GM21786 (cell line): Measurements from ENCODE around the gene GALNS.
"Not testable (repeated sequence)": the region's sequence is repeated elsewhere in the genome, so short reads cannot be mapped to it uniquely, and the experiment has no call there.

ENCODE experiments used
- ATAC-seq: cut with Tn5 transposase; IDR thresholded peaks from one replicate; pipeline ENCODE4 v1.9.1; 2021; ENCODE audit not compliant: unreplicated experiment

Gene GALNS

DNA sequence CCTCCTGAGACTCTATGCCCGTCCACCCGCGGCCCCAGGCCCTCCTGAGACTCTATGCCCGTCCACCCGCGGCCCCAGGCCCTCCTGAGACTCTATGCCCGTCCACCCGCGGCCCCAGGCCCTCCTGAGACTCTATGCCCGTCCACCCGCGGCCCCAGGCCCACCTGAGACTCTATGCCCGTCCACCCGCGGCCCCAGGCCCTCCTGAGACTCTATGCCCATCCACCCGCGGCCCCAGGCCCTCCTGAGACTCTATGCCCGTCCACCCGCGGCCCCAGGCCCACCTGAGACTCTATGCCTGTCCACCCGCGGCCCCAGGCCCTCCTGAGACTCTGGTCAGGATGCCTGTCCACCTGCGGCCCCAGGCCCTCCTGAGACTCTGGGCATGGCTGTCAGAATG lies 85.0 kb downstream of the GALNS start:
- not testable (repeated sequence) for ATAC-seq

DNA sequence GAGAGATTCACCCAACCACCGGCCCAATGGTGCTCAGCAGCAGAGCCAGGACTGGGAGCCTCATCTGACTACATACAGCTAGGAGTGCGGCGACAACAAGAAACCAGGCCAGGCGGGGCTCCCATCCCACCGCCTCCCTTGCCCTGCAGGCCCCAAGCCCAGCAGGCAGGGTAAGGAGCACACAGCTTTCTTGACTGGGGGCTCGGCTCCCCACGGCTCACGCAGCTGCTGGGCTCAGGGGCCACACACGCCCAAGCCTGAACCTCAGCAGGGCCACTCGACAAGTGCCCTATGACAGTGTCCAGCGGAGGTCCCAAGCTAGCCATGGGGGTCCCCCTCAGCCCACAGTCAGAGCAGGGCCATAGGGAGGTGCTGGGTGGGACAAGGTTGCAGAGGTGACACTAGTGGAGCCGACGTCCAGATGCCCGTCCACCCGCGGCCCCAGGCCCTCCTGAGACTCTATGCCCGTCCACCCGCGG lies 85.4 kb downstream of the GALNS start:
- ATAC-seq: no peak

DNA sequence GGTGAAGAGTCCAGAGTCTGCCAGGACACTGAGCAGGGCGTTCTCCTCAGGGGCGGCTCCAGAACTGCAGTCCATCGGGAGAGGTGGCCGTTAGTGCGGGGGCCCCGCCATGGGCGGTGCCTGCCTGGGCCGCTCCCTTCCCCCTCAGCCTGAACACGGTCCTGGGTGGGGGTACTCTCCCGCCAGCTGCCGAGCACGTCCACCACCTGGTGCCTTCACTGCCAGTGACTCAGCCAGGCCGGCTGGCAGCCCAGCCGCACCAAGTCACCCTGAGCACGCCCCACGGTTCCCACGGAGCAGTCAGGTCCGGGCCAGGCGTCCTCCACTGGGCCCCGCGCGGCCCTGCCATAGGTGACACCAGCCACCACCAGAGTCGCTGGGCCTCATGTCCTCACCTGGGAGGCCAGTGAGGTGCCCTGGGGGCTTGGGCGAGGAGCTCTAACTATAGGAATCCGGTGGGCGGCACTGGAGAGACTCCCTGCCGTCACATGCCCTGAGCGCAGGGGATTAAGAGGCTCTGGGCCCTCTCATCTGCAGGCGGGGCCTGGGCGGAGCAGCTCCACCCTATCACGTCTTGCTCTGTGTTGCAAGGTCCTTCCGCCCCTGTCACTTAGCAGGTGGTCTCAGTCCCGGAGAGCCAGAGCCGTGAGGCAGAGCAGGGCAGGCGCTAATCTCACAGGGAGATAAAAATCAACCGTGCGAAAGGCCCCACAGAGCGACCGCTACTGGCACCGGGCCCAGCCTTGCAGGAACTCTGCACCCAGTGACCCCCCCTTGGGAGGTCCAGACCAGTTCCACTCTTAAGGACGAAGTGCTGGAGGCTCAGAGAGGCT lies 86.1 kb downstream of the GALNS start:
- ATAC-seq: no peak

- ATAC-seq: no peak
These were observed 86.9 kb downstream of the GALNS start for GRCh38 chr16:88769617-88770460.

DNA sequence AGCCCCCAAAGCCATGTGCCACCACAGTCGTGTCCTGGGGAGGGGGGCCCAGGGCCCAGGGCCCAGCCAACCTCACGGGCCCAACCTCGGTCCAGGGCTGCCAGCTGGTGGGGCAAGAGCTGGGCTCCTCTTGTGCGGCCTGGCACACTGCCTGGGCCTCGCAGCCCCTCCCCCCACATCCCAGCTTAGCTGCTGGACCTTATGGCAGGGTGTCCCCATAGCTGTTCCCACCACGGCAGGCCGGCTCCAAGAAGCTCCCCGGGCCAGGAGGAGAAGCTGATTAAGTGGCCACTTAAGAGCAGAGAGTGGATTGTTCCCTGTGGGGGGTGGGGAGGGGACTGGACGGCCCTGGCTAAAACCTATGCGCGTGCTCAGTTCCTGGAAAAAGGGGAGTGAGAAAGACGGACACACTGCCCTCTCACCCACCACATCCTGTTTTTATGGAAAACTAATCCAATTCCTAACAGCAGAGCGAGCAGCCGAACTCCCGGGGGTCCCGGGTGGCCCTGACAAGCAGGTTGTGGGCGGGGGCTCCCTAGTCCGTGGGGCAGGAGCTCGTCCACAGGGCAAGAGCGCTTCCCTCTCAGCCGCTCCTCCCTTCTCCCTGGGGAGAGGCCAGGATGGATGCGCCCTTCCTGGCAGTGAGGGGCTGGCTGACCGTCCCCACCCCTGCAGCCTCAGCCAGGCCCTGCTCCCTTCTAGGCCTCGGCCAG lies 88.5 kb downstream of the GALNS start:
- no peak for ATAC-seq

DNA sequence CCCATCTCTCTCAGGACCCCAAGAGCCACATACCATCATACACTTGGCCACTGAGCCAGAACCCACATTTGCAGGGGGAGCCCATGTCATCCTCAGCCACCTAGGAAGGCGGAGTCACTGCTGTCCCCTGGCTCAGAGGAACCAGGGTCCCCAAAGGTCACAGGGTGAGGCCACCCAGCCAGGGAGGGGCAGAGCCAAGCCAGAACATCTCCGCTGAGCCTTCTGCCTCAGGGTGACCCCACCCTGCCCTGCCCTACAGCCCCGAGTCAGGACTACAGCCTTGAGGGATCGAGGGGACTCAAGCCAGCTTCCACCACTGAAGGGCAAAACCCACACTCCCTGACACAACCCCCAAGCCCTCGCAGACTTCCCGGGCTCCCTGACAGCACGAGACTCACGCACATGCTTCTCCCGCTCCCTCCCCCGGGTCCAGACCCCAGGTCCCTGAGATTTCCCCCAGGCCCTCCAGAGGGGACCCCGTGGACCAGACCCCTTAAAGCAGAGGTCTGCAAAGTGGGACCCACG lies 89.1 kb downstream of the GALNS start:
- ATAC-seq: no peak

- no peak for ATAC-seq
These were observed 89.8 kb downstream of the GALNS start for GRCh38 chr16:88766975-88767374.

- ATAC-seq: no peak
These were observed 91.8 kb downstream of the GALNS start for GRCh38 chr16:88764913-88765349.

GRCh38 chr16:88764080-88764479 lies 92.7 kb downstream of the GALNS start:
- ATAC-seq: no peak
